H9 (cell line): ENCODE measurements around the gene LEMD1. TPM values are rescaled to one million over a fixed set of nuclear protein-coding genes. Genes with fewer than 3 reads are reported as not detected.

Source experiments
- DNase-seq: peaks from one replicate; pipeline ENCODE4 v3.0.0-alpha.2; 2017
- H2AFZ ChIP-seq: one replicate; pipeline ENCODE4 v1.6.1; 2013; ENCODE audit warnings: mild to moderate bottlenecking, low read length, control low read depth, moderate library complexity
- H2AK5ac ChIP-seq: 2 replicates; pipeline ENCODE4 v1.6.1; 2013; ENCODE audit warnings: low read length, control low read depth, mixed read lengths; ENCODE audit not compliant: insufficient read length
- H2BK120ac ChIP-seq: one replicate; pipeline ENCODE4 v1.6.1; 2013; ENCODE audit warnings: low read depth, mild to moderate bottlenecking, low read length, control low read depth, inconsistent platforms; ENCODE audit not compliant: poor library complexity, severe bottlenecking
- H2BK12ac ChIP-seq: 2 replicates; pipeline ENCODE4 v1.6.1; 2013; ENCODE audit warnings: low read length, control low read depth, mixed read lengths, low read depth; ENCODE audit not compliant: insufficient read length
- H2BK15ac ChIP-seq: 2 replicates; pipeline ENCODE4 v1.6.1; 2013; ENCODE audit warnings: low read depth, low read length, control low read depth
- H2BK20ac ChIP-seq: one replicate; pipeline ENCODE4 v1.6.1; 2013; ENCODE audit warnings: low read depth, mild to moderate bottlenecking, low read length, control low read depth, inconsistent platforms; ENCODE audit not compliant: poor library complexity, severe bottlenecking
- H2BK5ac ChIP-seq: 2 replicates; pipeline ENCODE4 v1.6.1; 2013; ENCODE audit warnings: low read length, control low read depth, mixed read lengths; ENCODE audit not compliant: insufficient read length
- H3K14ac ChIP-seq: 2 replicates; pipeline ENCODE4 v1.6.1; 2013; ENCODE audit warnings: low read length, control low read depth; ENCODE audit not compliant: insufficient read depth
- H3K18ac ChIP-seq: 2 replicates; pipeline ENCODE4 v1.6.1; 2013; ENCODE audit warnings: low read depth, mild to moderate bottlenecking, mixed read lengths, low read length, control low read depth; ENCODE audit not compliant: insufficient read length
- H3K23ac ChIP-seq: 2 replicates; pipeline ENCODE4 v1.6.1; 2013; ENCODE audit warnings: low read length, control low read depth, mixed read lengths, low read depth; ENCODE audit not compliant: insufficient read length
- H3K23me2 ChIP-seq: 2 replicates; pipeline ENCODE4 v1.6.1; 2013; ENCODE audit warnings: low read depth, mild to moderate bottlenecking, mixed read lengths, low read length, control low read depth; ENCODE audit not compliant: insufficient read length, poor library complexity, severe bottlenecking
- H3K27ac ChIP-seq: 2 replicates; pipeline ENCODE4 v1.5.1; 2013; ENCODE audit warnings: low read length, control low read depth, mixed read lengths, low read depth; ENCODE audit not compliant: insufficient read length
- H3K27me3 ChIP-seq: 2 replicates; pipeline ENCODE4 v1.6.1; 2013; ENCODE audit warnings: low read length, control low read depth, inconsistent platforms; ENCODE audit not compliant: insufficient read depth
- H3K4ac ChIP-seq: 2 replicates; pipeline ENCODE4 v1.6.1; 2013; ENCODE audit warnings: low read depth, mild to moderate bottlenecking, control low read depth, inconsistent platforms, low read length, moderate library complexity
- H3K4me1 ChIP-seq: 2 replicates; pipeline ENCODE4 v1.6.1; 2013; ENCODE audit warnings: low read length, control low read depth, inconsistent platforms; ENCODE audit not compliant: insufficient read depth
- H3K4me2 ChIP-seq: 2 replicates; pipeline ENCODE4 v1.6.1; 2013; ENCODE audit warnings: low read length, control low read depth, mixed read lengths; ENCODE audit not compliant: insufficient read length, insufficient read depth
- H3K56ac ChIP-seq: 2 replicates; pipeline ENCODE4 v1.6.1; 2013; ENCODE audit warnings: low read depth, mild to moderate bottlenecking, mixed read lengths, low read length, control low read depth; ENCODE audit not compliant: insufficient read length
- H3K79me1 ChIP-seq: 2 replicates; pipeline ENCODE4 v1.6.1; 2013; ENCODE audit warnings: low read depth, mild to moderate bottlenecking, moderate library complexity, low read length, control low read depth, inconsistent platforms; ENCODE audit not compliant: insufficient read depth, poor library complexity, severe bottlenecking
- H3K79me2 ChIP-seq: 2 replicates; pipeline ENCODE4 v1.6.1; 2013; ENCODE audit warnings: low read length, control low read depth, inconsistent platforms; ENCODE audit not compliant: insufficient read depth
- H3K9ac ChIP-seq: 2 replicates; pipeline ENCODE4 v1.6.1; 2013; ENCODE audit warnings: low read length, control low read depth, mixed read lengths; ENCODE audit not compliant: insufficient read length; ENCODE audit errors: extremely low read depth
- H3K9me3 ChIP-seq: one replicate; pipeline ENCODE4 v1.6.1; 2013; ENCODE audit warnings: low read depth, low read length, inconsistent platforms; ENCODE audit not compliant: control insufficient read depth
- H3T11ph ChIP-seq: one replicate; pipeline ENCODE4 v1.6.1; 2013; ENCODE audit warnings: mild to moderate bottlenecking, low read length, control low read depth, inconsistent platforms
- H4K20me1 ChIP-seq: one replicate; pipeline ENCODE4 v1.6.1; 2013; ENCODE audit not compliant: control insufficient read depth, insufficient read length, insufficient read depth
- H4K5ac ChIP-seq: 2 replicates; pipeline ENCODE4 v1.6.1; 2013; ENCODE audit warnings: low read depth, mild to moderate bottlenecking, mixed read lengths, low read length, control low read depth; ENCODE audit not compliant: insufficient read length
- H4K8ac ChIP-seq: replicated peaks from 2 replicates; pipeline ENCODE4 v1.6.1; 2013; ENCODE audit warnings: low read length, control low read depth, mixed read lengths, low read depth; ENCODE audit not compliant: insufficient read length
- H4K91ac ChIP-seq: 2 replicates; pipeline ENCODE4 v1.6.1; 2013; ENCODE audit warnings: low read depth, mild to moderate bottlenecking, moderate library complexity, mixed read lengths, low read length, control low read depth; ENCODE audit not compliant: insufficient read length
- H3K27ac Mint-ChIP-seq, 3 experiments: 2 replicates in 2 of 3; 3 replicates in 1 of 3; pipeline ENCODE4 v1.8.0; 2020 to 2021; ENCODE audit warnings: mixed read lengths in 3 of 3, mild to moderate bottlenecking in 1 of 3, moderate library complexity in 1 of 3
- H3K27me3 Mint-ChIP-seq: 2 replicates; pipeline ENCODE4 v1.8.0; 2021; ENCODE audit warnings: low read depth, mild to moderate bottlenecking, moderate library complexity, mixed read lengths
- H3K36me3 Mint-ChIP-seq, 3 experiments: 2 replicates in 2 of 3; 3 replicates in 1 of 3; pipeline ENCODE4 v1.8.0; 2020 to 2021; ENCODE audit warnings: low read depth in 3 of 3, mixed read lengths in 3 of 3; ENCODE audit not compliant: insufficient read depth in 1 of 3
- H3K4me1 Mint-ChIP-seq, 2 experiments: 2 replicates each; pipeline ENCODE4 v1.8.0; 2020; ENCODE audit warnings: mixed read lengths in 2 of 2
- H3K4me3 Mint-ChIP-seq, 2 experiments: 2 replicates in 1 of 2; 3 replicates in 1 of 2; pipeline ENCODE4 v1.8.0; 2020 to 2021; ENCODE audit warnings: mild to moderate bottlenecking in 2 of 2, mixed read lengths in 2 of 2, moderate library complexity in 1 of 2
- H3K9me3 Mint-ChIP-seq, 2 experiments: 2 replicates in 1 of 2; 3 replicates in 1 of 2; pipeline ENCODE4 v1.8.0; 2020; ENCODE audit warnings: mild to moderate bottlenecking in 2 of 2, mixed read lengths in 2 of 2, moderate library complexity in 1 of 2
- CTCF ChIP-seq: fragments of 200-600 bp; sonication (generic); conservative IDR thresholded peaks from 3 replicates; pipeline ENCODE4 v1.8.0; 2021; ENCODE audit warnings: antibody characterized with exemption, mild to moderate bottlenecking
- WGBS: extraction: QIAGEN DNeasy Blood & Tissue Kit; methylation state at CpG from one replicate; pipeline ENCODE4 v1.1.7; 2013; ENCODE audit warnings: missing lambda C conversion rate, low lambda C conversion rate, mixed read lengths; ENCODE audit not compliant: insufficient read length; ENCODE audit errors: extremely low coverage; 5-methylcytosine and 5-hydroxymethylcytosine counted together
- total RNA-seq: library from RNA; stranded (reverse); gene quantifications from 2 replicates; pipeline ENCODE4 v1.2.1, GENCODE V29; 2021

The LEMD1 gene
- total RNA-seq, 1 experiment from 2014 or later, result 11.8 TPM

GRCh38 chr1:205351984-205352713 lies 69.7 kb downstream of the LEMD1 start:
- Histone ChIP-seq H3K79me1 (no peaks in the 10 kb centered on the region), H4K91ac (no peak overlapping the region), H3K4me2 (no peak overlapping the region), H3K23ac (no peak overlapping the region), H3K4ac (no peak overlapping the region), H3K79me2 (no peaks in the 10 kb centered on the region), H3K18ac (peak overlapping the region; percentile 1), H2AFZ (no peak overlapping the region), H2BK15ac (no peak overlapping the region), H3K14ac (peak overlapping the region; percentile 54; the same call in 1 of the 2 replicates), H2BK12ac (no peak overlapping the region), H2BK5ac (no peak overlapping the region), H2AK5ac (no peak overlapping the region), H3K9ac (no peak overlapping the region), H3T11ph (no peak overlapping the region), H4K8ac (no peak overlapping the region), H4K5ac (no peak overlapping the region), H3K9me3 (no peaks in the 10 kb centered on the region), H3K56ac (no peak overlapping the region), H2BK120ac (no peak overlapping the region), H3K27me3 (no peaks in the 10 kb centered on the region), H3K27ac (no peak overlapping the region), H3K23me2 (no peaks in the 10 kb centered on the region), H2BK20ac (no peak overlapping the region), H3K4me1 (peaks cover 15% of the 10 kb centered on the region; the same call in 1 of the 2 replicates), H4K20me1 (no peaks in the 10 kb centered on the region)
- Mint-ChIP-seq H3K36me3 (no peaks in the 10 kb centered on the region), H3K4me1 (peaks cover 85 to 86% of the 10 kb centered on the region in 2 experiments), H3K27me3 (peaks cover 10% of the 10 kb centered on the region), H3K4me3 (peak overlapping the region in 1 of 2 experiments; percentile 5; a peak in 1 of 5 replicates), H3K27ac (peak overlapping the region; percentile 1 to 85 (median 72); a peak in 3 of 7 replicates), H3K9me3 (no peaks in the 10 kb centered on the region)
- DNase-seq, result peak; percentile 70
- WGBS, result no CpG with 5 or more reads among the region's 11 CpGs
- TF ChIP-seq CTCF, result no peak
